HS-27A (cell line): ENCODE measurements around the gene ERF.
A peak's percentile ranks its signal among the peaks of the same experiment; 100 is the strongest.
"Not testable (repeated sequence)": the region's sequence is repeated elsewhere in the genome, so short reads cannot be mapped to it uniquely, and the experiment has no call there.

ENCODE experiments used
- DNase-seq: peaks from one replicate; pipeline ENCODE4 v3.0.0-alpha.2; 2012; ENCODE audit warnings: low read depth, missing footprints

ERF gene

GRCh38 chr19:42275103-42275502 lies 20.2 kb upstream of the ERF start:
- no peak for DNase-seq

GRCh38 chr19:42274065-42274682 lies 19.2 kb upstream of the ERF start:
- no peak for DNase-seq

GRCh38 chr19:42273407-42274064 lies 18.6 kb upstream of the ERF start:
- no peak for DNase-seq

GRCh38 chr19:42272989-42273406 lies 18.1 kb upstream of the ERF start:
- DNase-seq: no peak

- no peak for DNase-seq
Measured at GRCh38 chr19:42272535-42272897, 17.6 kb upstream of the ERF start.

- DNase-seq: no peak
Measured at GRCh38 chr19:42271861-42272534, 17.1 kb upstream of the ERF start.

GRCh38 chr19:42271045-42271419 lies 16.1 kb upstream of the ERF start:
- no peak for DNase-seq

GRCh38 chr19:42270346-42271044 lies 15.6 kb upstream of the ERF start:
- no peak for DNase-seq

- no peak for DNase-seq
Measured at GRCh38 chr19:42269478-42270345, 14.8 kb upstream of the ERF start.

- peak; percentile 100 for DNase-seq
Measured at GRCh38 chr19:42268704-42269477, 14.0 kb upstream of the ERF start, which contains the start of gene CIC. TSS of gene CIC (plus strand) at chr19:42269252. CDS start at chr19:42271784, 2,532 bp downstream.

- DNase-seq: peak; percentile 100
Measured at GRCh38 chr19:42268142-42268703, 13.3 kb upstream of the ERF start.

- no peak for DNase-seq
Measured at GRCh38 chr19:42267644-42268141, 12.8 kb upstream of the ERF start.

- DNase-seq: not testable (repeated sequence)
Measured at GRCh38 chr19:42266928-42267603, 12.1 kb upstream of the ERF start.

- not testable (repeated sequence) for DNase-seq
Measured at GRCh38 chr19:42266105-42266504, 11.2 kb upstream of the ERF start.

GRCh38 chr19:42261763-42262162 lies 6.8 kb upstream of the ERF start:
- DNase-seq: no peak

GRCh38 chr19:42257842-42258241 lies 2.9 kb upstream of the ERF start:
- not testable (repeated sequence) for DNase-seq

- DNase-seq: no peak
Measured at GRCh38 chr19:42255766-42256745, 1.1 kb upstream of the ERF start.

GRCh38 chr19:42254089-42254849 lies 659 bp downstream of the ERF start:
- no peak for DNase-seq
